ENCODE data around the gene ZNF618. TPM values are rescaled to one million over a fixed set of nuclear protein-coding genes. Genes with fewer than 3 reads are reported as not detected.

Gene ZNF618
- total and polyA plus RNA-seq, 2 experiments from 2014 or later = 20.0 to 26.0 TPM

GRCh38 chr9:114005371-114006154, 129.5 kb downstream of the ZNF618 start:
- no peaks in the 10 kb centered on the region for H3K27me3 ChIP-seq
- H3K36me3 ChIP-seq = peaks cover 13% of the 10 kb centered on the region
- H3K9me3 ChIP-seq (ENCODE audit: low read depth) = no peaks in the 10 kb centered on the region
- TF ChIP-seq CTCF (IDR thresholded peaks at IDR 0.05; ENCODE audit: low read depth, low read length) = no peak
- H3K27ac ChIP-seq = no peak overlapping the region
- DNase-seq (ENCODE audit: low read depth in 1 of 2, low spot score in 1 of 2) = no peak
- no peak overlapping the region for H3K4me3 ChIP-seq
- H3K4me1 ChIP-seq (ENCODE audit: low read depth) = peaks cover 16% of the 10 kb centered on the region

DNA sequence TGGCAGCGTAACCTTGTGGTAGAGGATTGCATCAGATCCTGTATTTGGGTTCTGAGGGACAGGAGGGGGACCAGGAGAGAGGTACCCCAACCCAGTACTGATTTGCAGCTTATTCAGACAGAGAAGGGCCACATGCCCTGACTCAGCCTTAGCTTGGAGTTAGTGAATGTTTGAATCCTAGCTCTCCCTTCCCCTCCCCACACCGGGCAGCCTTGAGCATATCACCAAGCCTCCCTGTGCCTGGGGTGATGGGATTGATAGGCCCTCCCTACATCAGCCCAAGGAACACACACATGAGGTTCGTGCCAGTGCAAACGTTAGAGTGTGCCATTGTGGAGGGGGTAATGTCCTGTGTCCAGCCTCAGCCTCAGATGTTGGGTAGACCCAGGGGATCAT, 130.0 kb downstream of the ZNF618 start:
- Histone ChIP-seq H3K9me3 (ENCODE audit: low read depth) (no peaks in the 10 kb centered on the region), H3K4me3 (no peak overlapping the region), H3K4me1 (ENCODE audit: low read depth) (peaks cover 16% of the 10 kb centered on the region), H3K27ac (no peak overlapping the region), H3K36me3 (peaks cover 13% of the 10 kb centered on the region), H3K27me3 (no peaks in the 10 kb centered on the region)
- DNase-seq (ENCODE audit: low read depth in 1 of 2, low spot score in 1 of 2) = no peak
- TF ChIP-seq CTCF (IDR thresholded peaks at IDR 0.05; ENCODE audit: low read depth, low read length) = no peak

GRCh38 chr9:114006931-114007691, 131.0 kb downstream of the ZNF618 start:
- no peak for TF ChIP-seq CTCF (IDR thresholded peaks at IDR 0.05; ENCODE audit: low read depth, low read length)
- Histone ChIP-seq H3K36me3 (peaks cover 13% of the 10 kb centered on the region), H3K27ac (no peak overlapping the region), H3K27me3 (no peaks in the 10 kb centered on the region), H3K4me1 (ENCODE audit: low read depth) (peaks cover 16% of the 10 kb centered on the region), H3K4me3 (no peak overlapping the region), H3K9me3 (ENCODE audit: low read depth) (no peaks in the 10 kb centered on the region)
- DNase-seq (ENCODE audit: low read depth in 1 of 2, low spot score in 1 of 2) = no peak

GRCh38 chr9:114007991-114008666, 132.0 kb downstream of the ZNF618 start:
- no peak overlapping the region for H3K4me3 ChIP-seq
- peaks cover 14% of the 10 kb centered on the region for H3K4me1 ChIP-seq (ENCODE audit: low read depth)
- no peaks in the 10 kb centered on the region for H3K27me3 ChIP-seq
- DNase-seq (ENCODE audit: low read depth in 1 of 2, low spot score in 1 of 2) = no peak
- H3K9me3 ChIP-seq (ENCODE audit: low read depth) = no peaks in the 10 kb centered on the region
- TF ChIP-seq CTCF (IDR thresholded peaks at IDR 0.05; ENCODE audit: low read depth, low read length) = no peak
- peaks cover 13% of the 10 kb centered on the region for H3K36me3 ChIP-seq
- H3K27ac ChIP-seq = no peak overlapping the region

GRCh38 chr9:114008667-114009410, 132.7 kb downstream of the ZNF618 start:
- peaks cover 16% of the 10 kb centered on the region for H3K36me3 ChIP-seq
- no peaks in the 10 kb centered on the region for H3K27me3 ChIP-seq
- no peak for TF ChIP-seq CTCF (IDR thresholded peaks at IDR 0.05; ENCODE audit: low read depth, low read length)
- H3K9me3 ChIP-seq (ENCODE audit: low read depth) = no peaks in the 10 kb centered on the region
- H3K4me1 ChIP-seq (ENCODE audit: low read depth) = peaks cover 7% of the 10 kb centered on the region
- DNase-seq (ENCODE audit: low read depth in 1 of 2, low spot score in 1 of 2) = no peak
- no peak overlapping the region for H3K27ac ChIP-seq
- H3K4me3 ChIP-seq = no peak overlapping the region

Measured in cardiac muscle cell (in vitro differentiated cells and primary cell).